Measurements from ENCODE around the gene TINAG. TPM values are rescaled to one million over a fixed set of nuclear protein-coding genes. Genes with fewer than 3 reads are reported as not detected.

Gene TINAG
- total RNA-seq, 4 donors from 2014 or later: not detected

DNA sequence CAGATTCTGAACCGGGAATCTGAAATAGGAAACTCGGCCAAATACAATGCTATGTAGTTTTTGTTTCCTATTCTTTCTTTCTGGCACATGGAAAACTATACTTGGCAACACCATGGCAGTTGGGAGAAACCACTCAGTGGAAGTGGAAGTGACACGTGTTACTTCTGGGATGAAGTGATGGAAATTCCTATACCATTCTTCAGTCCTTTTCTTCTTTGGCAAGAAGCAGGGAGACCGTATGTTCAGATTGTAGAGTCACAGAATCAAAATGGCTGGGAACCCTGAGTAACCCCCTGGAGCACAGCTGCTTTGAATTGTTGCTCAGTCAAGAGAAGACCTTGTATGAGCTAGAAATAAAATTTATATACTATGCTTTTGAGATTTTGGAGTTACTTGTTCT, 18.8 kb upstream of the TINAG start:
- Histone ChIP-seq H3K36me3 (no peaks in the 10 kb centered on the region), H3K9me3 (no peaks in the 10 kb centered on the region), H3K27me3 (no peaks in the 10 kb centered on the region), H3K4me3 (no peak overlapping the region), H3K4me1 (no peaks in the 10 kb centered on the region), H3K27ac (no peak overlapping the region)
- ATAC-seq: no peak
- WGBS, 2 donors (ENCODE audit: low coverage in 1 of 2): 82 to 96% methylated on average over 4 of the region's 4 CpGs
- TF ChIP-seq POLR2A (IDR thresholded peaks at IDR 0.05) (no peak), POLR2AphosphoS5 (IDR thresholded peaks at IDR 0.05) (no peak), EP300 (IDR thresholded peaks at IDR 0.05) (no peak)
- TF ChIP-seq, protein P1, sequence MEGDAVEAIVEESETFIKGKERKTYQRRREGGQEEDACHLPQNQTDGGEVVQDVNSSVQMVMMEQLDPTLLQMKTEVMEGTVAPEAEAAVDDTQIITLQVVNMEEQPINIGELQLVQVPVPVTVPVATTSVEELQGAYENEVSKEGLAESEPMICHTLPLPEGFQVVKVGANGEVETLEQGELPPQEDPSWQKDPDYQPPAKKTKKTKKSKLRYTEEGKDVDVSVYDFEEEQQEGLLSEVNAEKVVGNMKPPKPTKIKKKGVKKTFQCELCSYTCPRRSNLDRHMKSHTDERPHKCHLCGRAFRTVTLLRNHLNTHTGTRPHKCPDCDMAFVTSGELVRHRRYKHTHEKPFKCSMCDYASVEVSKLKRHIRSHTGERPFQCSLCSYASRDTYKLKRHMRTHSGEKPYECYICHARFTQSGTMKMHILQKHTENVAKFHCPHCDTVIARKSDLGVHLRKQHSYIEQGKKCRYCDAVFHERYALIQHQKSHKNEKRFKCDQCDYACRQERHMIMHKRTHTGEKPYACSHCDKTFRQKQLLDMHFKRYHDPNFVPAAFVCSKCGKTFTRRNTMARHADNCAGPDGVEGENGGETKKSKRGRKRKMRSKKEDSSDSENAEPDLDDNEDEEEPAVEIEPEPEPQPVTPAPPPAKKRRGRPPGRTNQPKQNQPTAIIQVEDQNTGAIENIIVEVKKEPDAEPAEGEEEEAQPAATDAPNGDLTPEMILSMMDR (IDR thresholded peaks at IDR 0.05): no peak

DNA sequence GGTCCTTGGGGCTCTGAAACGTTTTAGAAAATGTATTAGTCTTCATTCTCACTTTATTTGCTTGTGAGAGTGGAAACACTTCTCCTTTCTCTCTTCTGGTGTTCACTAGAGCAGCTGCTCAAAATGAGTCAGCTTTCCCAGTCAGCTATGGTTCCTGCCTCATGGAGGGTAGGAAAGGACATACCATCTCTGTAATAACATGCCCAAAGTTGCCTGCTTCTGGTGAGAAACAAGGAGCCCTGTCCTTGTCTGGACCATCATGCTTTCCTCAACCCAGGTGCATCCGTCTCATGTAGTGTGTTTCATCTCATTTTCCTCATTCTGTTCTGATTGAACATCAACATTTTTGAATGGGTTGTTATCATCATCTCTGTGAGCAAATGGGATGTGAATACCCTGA, 17.1 kb upstream of the TINAG start:
- no peak for ATAC-seq
- Histone ChIP-seq H3K27me3 (no peaks in the 10 kb centered on the region), H3K4me3 (no peak overlapping the region), H3K36me3 (no peaks in the 10 kb centered on the region), H3K9me3 (no peaks in the 10 kb centered on the region), H3K27ac (no peak overlapping the region), H3K4me1 (no peaks in the 10 kb centered on the region)
- TF ChIP-seq, protein P1 (IDR thresholded peaks at IDR 0.05): no peak
- TF ChIP-seq EP300 (IDR thresholded peaks at IDR 0.05): no peak
- no peak for TF ChIP-seq POLR2A (IDR thresholded peaks at IDR 0.05)
- no peak for TF ChIP-seq POLR2AphosphoS5 (IDR thresholded peaks at IDR 0.05)
- 44 to 45% methylated on average over 2 of the region's 2 CpGs for WGBS, 2 donors (ENCODE audit: low coverage in 1 of 2)

DNA sequence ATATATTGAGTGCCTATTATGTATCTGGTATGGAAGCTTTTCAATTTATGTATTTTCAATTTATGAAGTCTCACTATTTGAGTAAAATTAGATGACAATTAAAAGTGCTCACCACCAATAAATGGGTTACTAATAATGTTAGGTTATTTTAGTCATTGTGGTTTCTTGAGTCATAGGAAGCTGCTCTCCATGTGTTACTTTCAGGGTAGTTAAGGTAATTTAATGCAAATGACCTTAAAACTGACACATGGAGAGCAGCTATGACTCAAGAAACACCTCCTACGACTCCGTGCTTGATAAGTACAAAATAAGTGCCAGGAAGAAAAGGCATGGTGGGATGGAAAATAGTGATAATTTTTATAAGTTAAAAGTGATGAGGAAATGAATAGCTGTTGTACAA, 16.5 kb upstream of the TINAG start:
- Histone ChIP-seq H3K27ac (no peak overlapping the region), H3K9me3 (no peaks in the 10 kb centered on the region), H3K4me3 (no peak overlapping the region), H3K27me3 (no peaks in the 10 kb centered on the region), H3K36me3 (no peaks in the 10 kb centered on the region), H3K4me1 (no peaks in the 10 kb centered on the region)
- TF ChIP-seq EP300 (IDR thresholded peaks at IDR 0.05) (no peak), POLR2A (IDR thresholded peaks at IDR 0.05) (no peak), POLR2AphosphoS5 (IDR thresholded peaks at IDR 0.05) (no peak)
- TF ChIP-seq, protein P1 (IDR thresholded peaks at IDR 0.05): no peak
- ATAC-seq: no peak
- WGBS, 2 donors (ENCODE audit: low coverage in 1 of 2): 21 to 50% methylated on average over 2 of the region's 2 CpGs

DNA sequence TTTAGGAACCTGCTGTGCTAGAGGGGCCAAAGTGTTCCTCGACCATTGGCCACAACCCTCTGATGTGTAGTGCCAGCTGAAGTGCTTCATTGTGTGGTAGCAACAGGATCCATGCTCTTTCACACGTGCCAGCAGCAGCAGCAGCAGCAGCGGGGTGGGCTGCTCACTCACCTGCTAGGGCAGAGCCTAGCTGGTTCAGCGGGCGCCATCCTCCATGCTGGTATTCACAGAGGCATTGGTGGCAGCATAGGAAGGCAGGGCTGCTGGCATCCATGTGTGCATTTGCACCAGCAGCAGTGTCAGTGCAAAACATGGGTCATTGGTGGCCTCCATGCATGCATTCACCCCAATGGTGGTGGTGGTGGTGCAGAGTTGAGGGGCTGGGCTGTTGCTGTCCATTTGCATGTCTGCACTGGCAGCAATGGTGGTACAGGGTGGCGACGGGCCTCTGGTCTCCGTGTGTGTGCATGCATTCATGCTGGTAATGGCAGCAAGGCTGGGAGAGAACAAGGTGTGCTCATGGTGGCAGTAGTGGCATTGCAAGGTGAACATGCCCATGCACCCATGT, 13.2 kb upstream of the TINAG start:
- ATAC-seq: no peak
- Histone ChIP-seq H3K4me3 (no peak overlapping the region), H3K27ac (no peak overlapping the region), H3K9me3 (no peaks in the 10 kb centered on the region), H3K27me3 (no peaks in the 10 kb centered on the region), H3K4me1 (no peaks in the 10 kb centered on the region), H3K36me3 (no peaks in the 10 kb centered on the region)
- 90% methylated on average over 2 of the region's 8 CpGs; no CpG with 5 or more reads in 1 of the 2 donors for WGBS, 2 donors (ENCODE audit: low coverage in 1 of 2)
- TF ChIP-seq, protein P1 (IDR thresholded peaks at IDR 0.05): no peak
- TF ChIP-seq POLR2AphosphoS5 (IDR thresholded peaks at IDR 0.05): no peak
- no peak for TF ChIP-seq POLR2A (IDR thresholded peaks at IDR 0.05)
- no peak for TF ChIP-seq EP300 (IDR thresholded peaks at IDR 0.05)

DNA sequence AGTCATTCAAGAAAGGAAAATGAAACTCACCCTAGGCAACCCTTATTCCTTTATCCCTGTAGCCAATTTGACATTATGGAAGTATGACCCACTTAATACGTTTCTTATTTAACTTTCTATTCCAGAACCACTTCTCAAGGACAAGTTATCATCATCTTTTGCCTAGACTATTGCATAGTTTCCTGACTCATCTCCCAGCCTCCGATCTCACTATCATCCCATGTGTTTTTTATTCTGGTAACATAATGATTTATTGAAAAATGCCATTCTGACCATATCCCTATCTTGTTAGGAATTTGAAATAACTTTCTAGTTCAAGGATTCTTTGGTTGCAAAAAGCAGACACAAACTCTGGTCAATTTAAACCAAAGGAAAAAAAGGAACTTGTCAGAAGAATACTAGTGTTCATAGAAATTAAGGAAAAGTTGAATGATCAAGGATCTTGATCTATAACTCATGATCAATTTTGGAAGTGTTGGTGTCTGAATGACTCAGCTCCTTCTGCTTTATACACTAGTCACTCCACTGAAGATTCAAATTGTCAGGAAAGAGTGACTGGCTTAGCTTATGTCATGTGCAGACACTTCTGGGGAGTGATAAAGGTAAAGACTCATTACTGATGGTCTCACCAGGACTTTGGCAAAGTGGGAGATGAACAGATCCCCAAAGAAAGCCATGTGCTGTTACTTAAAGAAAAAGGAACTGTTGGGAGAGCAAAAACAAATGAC, 8.5 kb upstream of the TINAG start:
- 77 to 84% methylated on average over 1 to 2 of the region's 2 CpGs for WGBS, 2 donors (ENCODE audit: low coverage in 1 of 2)

More for the DNA sequence above, 8.5 kb upstream of the TINAG start:
- Histone ChIP-seq H3K27ac (no peak overlapping the region), H3K4me1 (no peaks in the 10 kb centered on the region), H3K9me3 (no peaks in the 10 kb centered on the region), H3K27me3 (no peaks in the 10 kb centered on the region), H3K4me3 (no peak overlapping the region), H3K36me3 (no peaks in the 10 kb centered on the region)
- no peak for ATAC-seq
- TF ChIP-seq POLR2A (IDR thresholded peaks at IDR 0.05): no peak

All from gastroesophageal sphincter (tissue), 4 donors.